Measurements from ENCODE around the gene ABHD17B.

ABHD17B gene

GRCh38 chr9:71886015-71886414 lies 25.0 kb downstream of the ABHD17B start:
- intact Hi-C loops (cut with DNase I), result no loop called here

GRCh38 chr9:71885467-71885866 lies 25.5 kb downstream of the ABHD17B start:
- intact Hi-C loops (cut with DNase I), result no loop called here
- DNase-seq, result no peak

More at GRCh38 chr9:71886015-71886414, 25.0 kb downstream of the ABHD17B start:
- DNase-seq, result no peak

- DNase-seq, result no peak
- intact Hi-C loops (cut with DNase I), result no loop called here
These were observed 27.0 kb downstream of the ABHD17B start for GRCh38 chr9:71884005-71884404.

- no peak for DNase-seq
- intact Hi-C loops (cut with DNase I), result no loop called here
These were observed 31.3 kb downstream of the ABHD17B start for GRCh38 chr9:71879644-71880174.

GRCh38 chr9:71878327-71879274 lies 32.4 kb downstream of the ABHD17B start:
- intact Hi-C loops (cut with DNase I), result no loop called here
- no peak for DNase-seq

GRCh38 chr9:71876829-71877228 lies 34.2 kb downstream of the ABHD17B start:
- no peak for DNase-seq
- intact Hi-C loops (cut with DNase I), result no loop called here

GRCh38 chr9:71876106-71876505 lies 34.9 kb downstream of the ABHD17B start:
- DNase-seq, result no peak
- intact Hi-C loops (cut with DNase I), result no loop called here

GRCh38 chr9:71875345-71875744 lies 35.6 kb downstream of the ABHD17B start:
- intact Hi-C loops (cut with DNase I), result no loop called here
- no peak for DNase-seq

- intact Hi-C loops (cut with DNase I), result no loop called here
- no peak for DNase-seq
These were observed 47.4 kb downstream of the ABHD17B start for GRCh38 chr9:71863631-71864030.

- DNase-seq, result no peak
- intact Hi-C loops (cut with DNase I), result no loop called here
These were observed 49.4 kb downstream of the ABHD17B start for GRCh38 chr9:71861618-71862017.

GRCh38 chr9:71859939-71860338 lies 51.1 kb downstream of the ABHD17B start:
- intact Hi-C loops (cut with DNase I), result no loop called here
- no peak for DNase-seq

- intact Hi-C loops (cut with DNase I), result no loop called here
- DNase-seq, result peak in 1 of 42 donors; percentile 4
These were observed 52.2 kb downstream of the ABHD17B start for GRCh38 chr9:71858812-71859211.

- DNase-seq, result no peak
- intact Hi-C loops (cut with DNase I), result no loop called here
These were observed 52.7 kb downstream of the ABHD17B start for GRCh38 chr9:71858102-71858798.

- no peak for DNase-seq
- intact Hi-C loops (cut with DNase I), result no loop called here
These were observed 53.8 kb downstream of the ABHD17B start for GRCh38 chr9:71857159-71857558.

GRCh38 chr9:71854811-71855210 lies 56.2 kb downstream of the ABHD17B start:
- intact Hi-C loops (cut with DNase I), result no loop called here
- DNase-seq, result no peak

GRCh38 chr9:71853084-71853483 lies 57.9 kb downstream of the ABHD17B start:
- intact Hi-C loops (cut with DNase I), result no loop called here
- no peak for DNase-seq

- no peak for DNase-seq
- intact Hi-C loops (cut with DNase I), result no loop called here
These were observed 60.0 kb downstream of the ABHD17B start for GRCh38 chr9:71850996-71851395.

- no peak for DNase-seq
- intact Hi-C loops (cut with DNase I), result no loop called here
These were observed 63.1 kb downstream of the ABHD17B start for GRCh38 chr9:71847892-71848291.

GRCh38 chr9:71844808-71845207 lies 66.2 kb downstream of the ABHD17B start:
- intact Hi-C loops (cut with DNase I), result no loop called here

GRCh38 chr9:71839668-71840067 lies 71.3 kb downstream of the ABHD17B start:
- intact Hi-C loops (cut with DNase I), result no loop called here

More at GRCh38 chr9:71844808-71845207, 66.2 kb downstream of the ABHD17B start:
- DNase-seq, result no peak

More at GRCh38 chr9:71839668-71840067, 71.3 kb downstream of the ABHD17B start:
- no peak for DNase-seq
